Measurements from ENCODE around the gene ATP11A. TPM values are rescaled to one million over a fixed set of nuclear protein-coding genes. Genes with fewer than 3 reads are reported as not detected.

Gene ATP11A
- total and polyA plus RNA-seq, 9 donors = 6.6 to 72.7 (median 34.9) TPM

DNA sequence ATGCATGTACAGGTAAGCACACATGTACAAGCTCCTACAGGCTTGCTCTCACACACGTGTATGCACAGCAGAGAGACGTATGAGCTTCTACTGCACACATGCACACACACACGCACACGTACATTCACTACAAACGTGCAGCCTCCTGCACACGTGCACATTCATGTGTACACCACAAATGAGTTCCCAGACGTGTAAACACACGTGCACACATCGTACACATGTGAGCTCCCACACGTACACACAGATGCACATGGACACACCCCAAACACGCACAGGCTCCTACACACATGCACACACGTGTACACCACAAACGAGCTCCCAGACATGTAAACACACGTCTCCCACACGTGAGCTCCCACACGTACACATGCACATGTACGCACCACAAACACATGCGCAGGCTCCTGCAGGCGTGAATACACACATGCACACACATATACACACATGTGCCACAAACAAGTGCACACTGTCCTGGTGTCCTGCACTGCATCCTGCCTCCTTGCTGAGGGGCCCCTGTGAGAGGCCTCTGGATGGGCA is 195.5 kb downstream of the ATP11A start:
- no peak overlapping the region for H3K27ac ChIP-seq
- intact Hi-C loops (cut with DNase I) = no loop called here

GRCh38 chr13:112885782-112886268 is 196.0 kb downstream of the ATP11A start:
- WGBS, 3 donors = 1 to 4% (median 3%) methylated on average over 14 to 25 of the region's 25 CpGs
- Histone ChIP-seq H3K27ac (no peak overlapping the region), H3K27me3 (no peaks in the 10 kb centered on the region), H3K4me3 (no peak overlapping the region), H3K9me3 (no peaks in the 10 kb centered on the region), H3K4me1 (ENCODE audit: insufficient read depth) (peaks cover 3% of the 10 kb centered on the region), H3K36me3 (no peaks in the 10 kb centered on the region)
- peak; percentile 59 to 86 (median 70) for DNase-seq
- intact Hi-C loops (cut with DNase I) = no loop called here
- TF ChIP-seq EP300 (IDR thresholded peaks at IDR 0.05) (no peak), CTCF (IDR thresholded peaks at IDR 0.05) (no peak), POLR2A (IDR thresholded peaks at IDR 0.05) (no peak)

More for the DNA sequence above, 195.5 kb downstream of the ATP11A start:
- Histone ChIP-seq H3K36me3 (no peaks in the 10 kb centered on the region), H3K9me3 (no peaks in the 10 kb centered on the region), H3K4me1 (ENCODE audit: insufficient read depth) (peaks cover 3% of the 10 kb centered on the region), H3K27me3 (no peaks in the 10 kb centered on the region), H3K4me3 (no peak overlapping the region)
- 78 to 79% (median 79%) methylated on average over 19 of the region's 19 CpGs for WGBS, 3 donors
- no peak for DNase-seq
- TF ChIP-seq POLR2A (IDR thresholded peaks at IDR 0.05) (no peak), EP300 (IDR thresholded peaks at IDR 0.05) (no peak), CTCF (IDR thresholded peaks at IDR 0.05) (no peak)

DNA sequence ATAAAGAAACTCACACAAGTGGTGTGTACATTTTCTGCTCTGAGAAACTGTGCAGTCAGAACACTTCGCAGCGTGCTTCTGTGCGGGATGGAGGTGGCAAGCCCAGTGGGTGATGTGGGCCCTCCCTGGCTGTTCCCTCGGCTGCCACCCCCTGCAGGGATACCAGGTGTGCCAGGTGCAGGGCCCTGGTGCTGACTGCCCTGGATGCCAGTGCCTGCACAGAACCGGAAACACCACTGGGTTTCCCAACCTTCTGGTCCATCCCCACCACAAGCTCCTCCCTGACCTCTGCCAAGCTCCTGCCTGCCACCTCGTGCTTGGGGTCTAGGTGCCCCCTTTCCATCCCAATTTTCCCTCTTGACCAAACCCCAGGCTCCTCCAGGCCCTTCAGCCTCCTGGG is 197.3 kb downstream of the ATP11A start:
- H3K27ac ChIP-seq = no peak overlapping the region
- intact Hi-C loops (cut with DNase I) = no loop called here
- no peaks in the 10 kb centered on the region for H3K9me3 ChIP-seq
- no peaks in the 10 kb centered on the region for H3K36me3 ChIP-seq
- no peaks in the 10 kb centered on the region for H3K27me3 ChIP-seq
- WGBS, 3 donors = 91 to 96% (median 92%) methylated on average over 6 of the region's 6 CpGs
- no peak for DNase-seq
- TF ChIP-seq POLR2A (IDR thresholded peaks at IDR 0.05) = no peak
- no peak for TF ChIP-seq EP300 (IDR thresholded peaks at IDR 0.05)
- no peak for TF ChIP-seq CTCF (IDR thresholded peaks at IDR 0.05)
- no peak overlapping the region for H3K4me3 ChIP-seq
- peaks cover 3% of the 10 kb centered on the region for H3K4me1 ChIP-seq (ENCODE audit: insufficient read depth)

GRCh38 chr13:112887557-112887991 is 197.7 kb downstream of the ATP11A start:
- H3K27ac ChIP-seq = no peak overlapping the region
- H3K27me3 ChIP-seq = no peaks in the 10 kb centered on the region
- 68 to 75% (median 73%) methylated on average over 10 of the region's 10 CpGs for WGBS, 3 donors
- intact Hi-C loops (cut with DNase I) = no loop called here
- H3K36me3 ChIP-seq = no peaks in the 10 kb centered on the region
- no peaks in the 10 kb centered on the region for H3K9me3 ChIP-seq
- no peak for DNase-seq
- H3K4me1 ChIP-seq (ENCODE audit: insufficient read depth) = peaks cover 3% of the 10 kb centered on the region
- no peak overlapping the region for H3K4me3 ChIP-seq
- TF ChIP-seq EP300 (IDR thresholded peaks at IDR 0.05) (no peak), POLR2A (IDR thresholded peaks at IDR 0.05) (no peak), CTCF (IDR thresholded peaks at IDR 0.05) (no peak)
